ENCODE data around the gene MANSC4.

- TF ChIP-seq CTCF (IDR thresholded peaks at IDR 0.05) = no peak
- no peak for TF ChIP-seq EZH2 (IDR thresholded peaks at IDR 0.05; ENCODE audit: borderline replicate concordance, insufficient read depth, low read depth, low read length, poor library complexity, severe bottlenecking)
These were observed 17.4 kb upstream of the MANSC4 start for GRCh38 chr12:27797301-27798025.
